GM12874 (cell line): ENCODE measurements around the gene IL17REL.

Experiments
- TF ChIP-seq, protein P1 (sequence below): IDR thresholded peaks from 2 replicates; pipeline ENCODE4 v1.5.1; 2011; ENCODE audit warnings: low read depth, mild to moderate bottlenecking, control low read depth, low read length, moderate library complexity; ENCODE audit not compliant: insufficient read depth

The IL17REL gene

GRCh38 chr22:50058061-50058905 is 45.7 kb upstream of the IL17REL start, which contains the start of gene TTLL8:
TTLL8 (minus strand) TSS chr22:50058298.
- TF ChIP-seq, protein P1, sequence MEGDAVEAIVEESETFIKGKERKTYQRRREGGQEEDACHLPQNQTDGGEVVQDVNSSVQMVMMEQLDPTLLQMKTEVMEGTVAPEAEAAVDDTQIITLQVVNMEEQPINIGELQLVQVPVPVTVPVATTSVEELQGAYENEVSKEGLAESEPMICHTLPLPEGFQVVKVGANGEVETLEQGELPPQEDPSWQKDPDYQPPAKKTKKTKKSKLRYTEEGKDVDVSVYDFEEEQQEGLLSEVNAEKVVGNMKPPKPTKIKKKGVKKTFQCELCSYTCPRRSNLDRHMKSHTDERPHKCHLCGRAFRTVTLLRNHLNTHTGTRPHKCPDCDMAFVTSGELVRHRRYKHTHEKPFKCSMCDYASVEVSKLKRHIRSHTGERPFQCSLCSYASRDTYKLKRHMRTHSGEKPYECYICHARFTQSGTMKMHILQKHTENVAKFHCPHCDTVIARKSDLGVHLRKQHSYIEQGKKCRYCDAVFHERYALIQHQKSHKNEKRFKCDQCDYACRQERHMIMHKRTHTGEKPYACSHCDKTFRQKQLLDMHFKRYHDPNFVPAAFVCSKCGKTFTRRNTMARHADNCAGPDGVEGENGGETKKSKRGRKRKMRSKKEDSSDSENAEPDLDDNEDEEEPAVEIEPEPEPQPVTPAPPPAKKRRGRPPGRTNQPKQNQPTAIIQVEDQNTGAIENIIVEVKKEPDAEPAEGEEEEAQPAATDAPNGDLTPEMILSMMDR, result no peak

DNA sequence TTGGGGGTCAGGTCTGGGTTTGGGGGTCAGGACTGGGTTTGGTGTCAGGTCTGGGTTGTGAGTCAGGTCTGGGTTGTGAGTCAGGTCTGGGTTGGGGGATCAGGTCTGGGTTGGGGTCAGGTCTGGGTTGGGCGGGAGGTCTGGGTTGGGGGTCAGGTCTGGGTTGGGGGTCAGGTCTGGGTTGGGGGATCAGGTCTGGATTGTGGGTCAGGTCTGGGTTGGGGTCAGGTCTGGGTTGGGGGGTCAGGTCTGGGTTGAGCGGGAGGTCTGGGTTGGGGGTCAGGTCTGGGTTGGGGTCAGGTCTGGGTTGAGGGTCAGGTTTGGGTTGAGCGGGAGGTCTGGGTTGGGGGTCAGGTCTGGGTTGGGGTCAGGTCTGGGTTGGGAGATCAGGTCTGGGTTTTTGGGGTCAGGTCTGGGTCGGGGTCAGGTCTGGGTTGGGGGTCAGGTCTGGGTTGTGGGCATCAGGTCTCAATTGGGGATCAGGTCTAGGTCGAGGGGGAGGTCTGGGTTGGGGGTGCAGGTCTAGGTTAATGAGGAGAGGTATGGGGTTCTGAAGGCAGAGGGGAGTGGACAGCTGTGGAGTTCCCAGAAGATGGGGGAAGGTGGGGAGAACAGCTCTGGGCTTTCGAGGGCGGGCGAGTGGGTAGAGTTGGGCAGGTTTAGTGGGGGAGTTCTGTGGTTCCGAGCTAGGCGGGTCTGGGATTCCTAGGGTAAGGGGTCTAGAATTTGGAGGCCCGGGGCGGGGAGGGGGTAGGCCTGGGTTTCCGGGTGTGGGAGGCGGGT is 44.9 kb upstream of the IL17REL start:
- TF ChIP-seq, protein P1, result no peak

GRCh38 chr22:50056214-50056972 is 43.8 kb upstream of the IL17REL start:
- TF ChIP-seq, protein P1, result no peak

DNA sequence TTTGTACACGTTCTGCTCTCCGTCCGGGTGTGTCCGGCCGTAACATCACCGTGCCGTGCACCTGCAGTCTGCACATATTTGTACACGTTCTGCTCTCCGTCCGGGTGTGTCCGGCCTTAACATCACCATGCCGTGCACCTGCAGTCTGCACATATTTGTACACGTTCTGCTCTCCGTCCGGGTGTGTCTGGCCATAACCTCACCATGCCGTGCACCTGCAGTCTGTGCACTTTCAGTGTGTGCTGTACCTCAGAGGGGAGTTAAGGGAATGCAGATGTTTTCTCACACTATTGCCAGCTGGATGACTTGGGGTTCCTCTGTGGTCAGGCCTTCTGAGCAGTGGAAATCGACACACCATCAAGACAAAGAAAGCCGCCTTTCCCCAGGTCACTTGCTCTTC is 41.3 kb upstream of the IL17REL start:
- TF ChIP-seq, protein P1, result no peak

DNA sequence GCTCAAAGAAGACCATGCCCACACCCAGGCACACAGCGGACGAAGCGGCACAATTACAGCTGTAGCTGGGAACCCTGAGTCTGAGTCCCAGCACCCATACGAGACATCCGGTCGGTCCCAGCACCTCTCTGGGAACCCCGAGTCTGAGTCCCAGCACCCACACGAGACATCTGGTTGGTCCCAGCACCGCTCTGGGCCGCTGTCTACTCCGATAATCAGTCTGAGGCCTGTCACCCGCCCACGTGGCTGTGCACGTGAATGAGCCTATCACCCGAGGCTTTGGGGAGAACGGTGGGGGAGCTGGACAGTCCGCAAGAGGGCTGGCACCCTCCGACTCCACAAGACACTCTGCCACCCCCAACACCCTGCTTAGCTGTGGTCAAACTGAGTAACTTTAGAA is 39.4 kb upstream of the IL17REL start:
- TF ChIP-seq, protein P1, result no peak

GRCh38 chr22:50049299-50050195 is 37.0 kb upstream of the IL17REL start:
- TF ChIP-seq, protein P1, result no peak
